GM19099 (cell line): ENCODE data around the gene CAPNS2.

ENCODE experiments used
- POLR2A ChIP-seq: IDR thresholded peaks from 3 replicates; pipeline ENCODE4 v1.6.1; 2011; ENCODE audit warnings: low read depth; ENCODE audit not compliant: insufficient read length; ENCODE audit errors: extremely low read depth

Gene CAPNS2

GRCh38 chr16:55585631-55586030, 19.1 kb downstream of the CAPNS2 start:
- TF ChIP-seq POLR2A: no peak

GRCh38 chr16:55588799-55589198, 22.3 kb downstream of the CAPNS2 start:
- no peak for TF ChIP-seq POLR2A

GRCh38 chr16:55592306-55592705, 25.8 kb downstream of the CAPNS2 start:
- TF ChIP-seq POLR2A: no peak

- TF ChIP-seq POLR2A: no peak
These were observed 31.4 kb downstream of the CAPNS2 start for GRCh38 chr16:55597928-55598327.

GRCh38 chr16:55605754-55606336, 39.4 kb downstream of the CAPNS2 start:
- no peak for TF ChIP-seq POLR2A

GRCh38 chr16:55613613-55614335, 47.3 kb downstream of the CAPNS2 start:
- TF ChIP-seq POLR2A: no peak

- TF ChIP-seq POLR2A: no peak
These were observed 48.6 kb downstream of the CAPNS2 start for GRCh38 chr16:55615071-55615470.
